Neural cell (in vitro differentiated cells): ENCODE results near the gene ANKFN1. TPM values are rescaled to one million over a fixed set of nuclear protein-coding genes. Genes with fewer than 3 reads are reported as not detected.

ENCODE experiments used
- H2AFZ ChIP-seq: fragments of 200-600, 300-800 bp; sonication (generic), shearing (Covaris generic); 2 replicates; pipeline ENCODE4 v1.6.0; 2014; ENCODE audit warnings: low read depth, mild to moderate bottlenecking, antibody characterized with exemption, low read length, moderate library complexity
- H3F3A ChIP-seq: fragments of 200-600 bp; shearing (Covaris generic); 2 replicates; pipeline ENCODE4 v1.6.1; 2016; ENCODE audit warnings: mild to moderate bottlenecking, moderate library complexity, mixed read lengths, antibody characterized with exemption, low read length; ENCODE audit not compliant: insufficient read depth, poor library complexity, severe bottlenecking
- H3K27ac ChIP-seq: fragments of 200-600, 300-800 bp; sonication (generic), shearing (Covaris generic); 2 replicates; pipeline ENCODE4 v1.5.1; 2014; ENCODE audit warnings: mild to moderate bottlenecking, low read length, moderate library complexity
- H3K27me3 ChIP-seq: fragments of 300-800, 200-600 bp; sonication (generic), shearing (Covaris generic); 2 replicates; pipeline ENCODE4 v1.6.0; 2014; ENCODE audit warnings: mild to moderate bottlenecking, low read depth, low read length, moderate library complexity; ENCODE audit not compliant: insufficient read depth
- H3K36me3 ChIP-seq: fragments of 300-800, 200-600 bp; sonication (generic), shearing (Covaris generic); 2 replicates; pipeline ENCODE4 v1.5.1; 2014; ENCODE audit warnings: mild to moderate bottlenecking, antibody characterized with exemption, low read length, moderate library complexity; ENCODE audit not compliant: insufficient read depth
- H3K4me2 ChIP-seq: fragments of 300-800, 200-600 bp; sonication (generic), shearing (Covaris generic); 2 replicates; pipeline ENCODE4 v1.6.0; 2014; ENCODE audit warnings: mild to moderate bottlenecking, low read length
- H3K4me3 ChIP-seq: fragments of 300-800, 200-600 bp; sonication (generic), shearing (Covaris generic); 2 replicates; pipeline ENCODE4 v1.5.1; 2014; ENCODE audit warnings: mild to moderate bottlenecking, low read length, moderate library complexity
- H3K79me2 ChIP-seq: fragments of 200-600 bp; shearing (Covaris generic); replicated peaks from 2 replicates; pipeline ENCODE4 v1.6.0; 2014; ENCODE audit warnings: mild to moderate bottlenecking, low read length, moderate library complexity; ENCODE audit not compliant: insufficient read depth
- H3K9ac ChIP-seq: fragments of 300-800, 200-600 bp; sonication (generic), shearing (Covaris generic); 2 replicates; pipeline ENCODE4 v1.6.1; 2016; ENCODE audit warnings: mild to moderate bottlenecking, low read length, mixed read lengths
- H3K9me2 ChIP-seq: fragments of 200-600 bp; shearing (Covaris generic); 2 replicates; pipeline ENCODE4 v1.6.1; 2016; ENCODE audit warnings: mild to moderate bottlenecking, low read length, mixed read lengths; ENCODE audit not compliant: insufficient read depth
- H3K9me3 ChIP-seq: fragments of 200-600, 300-800 bp; sonication (generic), shearing (Covaris generic); 2 replicates; pipeline ENCODE4 v1.6.1; 2016; ENCODE audit warnings: mild to moderate bottlenecking, mixed run types, low read length, moderate library complexity, mixed read lengths
- H4K20me1 ChIP-seq: fragments of 200-600 bp; shearing (Covaris generic); 2 replicates; pipeline ENCODE4 v1.6.1; 2016; ENCODE audit warnings: mild to moderate bottlenecking, mixed run types; ENCODE audit not compliant: insufficient read depth
- EP300 ChIP-seq: fragments of 450-650 bp; conservative IDR thresholded peaks from 2 replicates; pipeline ENCODE4 v1.6.1; 2014; ENCODE audit warnings: antibody characterized with exemption, mild to moderate bottlenecking, moderate library complexity; ENCODE audit not compliant: poor library complexity, severe bottlenecking
- MXI1 ChIP-seq: fragments of 450-650 bp; conservative IDR thresholded peaks from 2 replicates; pipeline ENCODE4 v1.6.1; 2014; ENCODE audit warnings: antibody characterized with exemption, mild to moderate bottlenecking; ENCODE audit not compliant: poor library complexity, severe bottlenecking
- POLR2AphosphoS5 ChIP-seq: IDR thresholded peaks from 2 replicates; pipeline ENCODE4 v1.6.1; 2012
- RAD21 ChIP-seq: fragments of 450-650 bp; conservative IDR thresholded peaks from 2 replicates; pipeline ENCODE4 v1.6.1; 2014; ENCODE audit warnings: antibody characterized with exemption, mild to moderate bottlenecking, moderate library complexity
- REST ChIP-seq: IDR thresholded peaks from 2 replicates; pipeline ENCODE4 v1.6.1; 2012; ENCODE audit warnings: borderline replicate concordance
- SMC3 ChIP-seq: fragments of 450-650 bp; conservative IDR thresholded peaks from 2 replicates; pipeline ENCODE4 v1.6.1; 2014; ENCODE audit warnings: antibody characterized with exemption, mild to moderate bottlenecking, moderate library complexity; ENCODE audit not compliant: poor library complexity
- TAF1 ChIP-seq: IDR thresholded peaks from 2 replicates; pipeline ENCODE4 v1.6.1; 2012; ENCODE audit warnings: low read depth
- polyA plus RNA-seq: library from polyadenylated mRNA; depleted of rRNA; stranded (reverse); fragments of >200 nt; gene quantifications from 2 replicates; pipeline ENCODE4 v1.2.3, GENCODE V29; 2014
- TF ChIP-seq, protein P1 (sequence below): fragments of 450-650 bp; IDR thresholded peaks from 2 replicates; pipeline ENCODE4 v1.5.1; 2014; ENCODE audit warnings: antibody characterized with exemption, mild to moderate bottlenecking, moderate library complexity; ENCODE audit not compliant: poor library complexity, severe bottlenecking

ANKFN1 gene
- polyA plus RNA-seq, 1 donor from 2014 or later: 0.14 TPM

DNA sequence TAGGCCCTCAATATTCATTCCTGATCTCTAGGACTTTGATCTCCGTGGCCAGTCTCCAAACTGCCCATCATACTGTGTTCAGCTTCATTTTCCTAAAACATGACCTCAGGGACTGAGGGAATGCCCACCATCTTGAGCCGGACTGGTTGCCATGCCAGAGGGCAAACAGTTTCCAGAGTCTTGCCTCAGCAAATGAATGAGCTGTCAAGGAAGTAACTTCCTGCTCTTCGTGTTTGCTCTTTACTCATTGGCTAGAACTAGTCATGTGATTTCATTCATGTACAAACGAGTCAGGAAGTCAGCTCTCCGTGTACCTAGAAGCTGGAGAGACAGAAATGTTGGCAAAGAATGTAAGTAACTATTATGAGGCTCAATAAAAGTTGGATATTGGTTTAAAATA lies 50.2 kb downstream of the ANKFN1 start:
- H3K4me2 ChIP-seq: no peak overlapping the region
- H2AFZ ChIP-seq: no peak overlapping the region
- H4K20me1 ChIP-seq: no peaks in the 10 kb centered on the region
- H3K9me2 ChIP-seq: no peaks in the 10 kb centered on the region
- no peaks in the 10 kb centered on the region for H3K79me2 ChIP-seq
- no peaks in the 10 kb centered on the region for H3K27me3 ChIP-seq
- H3F3A ChIP-seq: no peaks in the 10 kb centered on the region
- no peaks in the 10 kb centered on the region for H3K9me3 ChIP-seq
- no peaks in the 10 kb centered on the region for H3K36me3 ChIP-seq
- no peak overlapping the region for H3K27ac ChIP-seq
- no peak overlapping the region for H3K4me3 ChIP-seq
- TF ChIP-seq EP300: no peak
- no peak for TF ChIP-seq MXI1
- TF ChIP-seq, protein P1, sequence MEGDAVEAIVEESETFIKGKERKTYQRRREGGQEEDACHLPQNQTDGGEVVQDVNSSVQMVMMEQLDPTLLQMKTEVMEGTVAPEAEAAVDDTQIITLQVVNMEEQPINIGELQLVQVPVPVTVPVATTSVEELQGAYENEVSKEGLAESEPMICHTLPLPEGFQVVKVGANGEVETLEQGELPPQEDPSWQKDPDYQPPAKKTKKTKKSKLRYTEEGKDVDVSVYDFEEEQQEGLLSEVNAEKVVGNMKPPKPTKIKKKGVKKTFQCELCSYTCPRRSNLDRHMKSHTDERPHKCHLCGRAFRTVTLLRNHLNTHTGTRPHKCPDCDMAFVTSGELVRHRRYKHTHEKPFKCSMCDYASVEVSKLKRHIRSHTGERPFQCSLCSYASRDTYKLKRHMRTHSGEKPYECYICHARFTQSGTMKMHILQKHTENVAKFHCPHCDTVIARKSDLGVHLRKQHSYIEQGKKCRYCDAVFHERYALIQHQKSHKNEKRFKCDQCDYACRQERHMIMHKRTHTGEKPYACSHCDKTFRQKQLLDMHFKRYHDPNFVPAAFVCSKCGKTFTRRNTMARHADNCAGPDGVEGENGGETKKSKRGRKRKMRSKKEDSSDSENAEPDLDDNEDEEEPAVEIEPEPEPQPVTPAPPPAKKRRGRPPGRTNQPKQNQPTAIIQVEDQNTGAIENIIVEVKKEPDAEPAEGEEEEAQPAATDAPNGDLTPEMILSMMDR: no peak
- TF ChIP-seq REST: no peak
- no peak for TF ChIP-seq POLR2AphosphoS5
- TF ChIP-seq RAD21: no peak
- H3K9ac ChIP-seq: no peak overlapping the region

- Histone ChIP-seq H3K36me3 (no peaks in the 10 kb centered on the region), H3K9me3 (peaks cover 2% of the 10 kb centered on the region), H3K4me2 (no peak overlapping the region), H3K27me3 (no peaks in the 10 kb centered on the region), H3K27ac (no peak overlapping the region), H4K20me1 (no peaks in the 10 kb centered on the region), H3K79me2 (no peaks in the 10 kb centered on the region), H2AFZ (no peak overlapping the region), H3F3A (no peaks in the 10 kb centered on the region), H3K4me3 (no peak overlapping the region), H3K9ac (no peak overlapping the region), H3K9me2 (no peaks in the 10 kb centered on the region)
- TF ChIP-seq SMC3: no peak
- no peak for TF ChIP-seq POLR2AphosphoS5
- no peak for TF ChIP-seq EP300
- TF ChIP-seq MXI1: no peak
- no peak for TF ChIP-seq RAD21
- TF ChIP-seq TAF1: no peak
Observed at GRCh38 chr17:56206351-56206750, 53.1 kb downstream of the ANKFN1 start.

GRCh38 chr17:56213031-56213430 lies 59.8 kb downstream of the ANKFN1 start:
- Histone ChIP-seq H3K36me3 (no peaks in the 10 kb centered on the region), H3K9me3 (peaks cover 5% of the 10 kb centered on the region), H3K27me3 (no peaks in the 10 kb centered on the region), H3K9me2 (no peaks in the 10 kb centered on the region), H3K27ac (no peak overlapping the region), H3K4me3 (no peak overlapping the region), H2AFZ (no peak overlapping the region), H3K9ac (no peak overlapping the region), H3F3A (no peaks in the 10 kb centered on the region), H3K4me2 (no peak overlapping the region), H4K20me1 (no peaks in the 10 kb centered on the region), H3K79me2 (no peaks in the 10 kb centered on the region)
- TF ChIP-seq TAF1 (no peak), REST (no peak)
- TF ChIP-seq, protein P1: no peak
